ENCODE results near the gene ZNF287. TPM values are rescaled to one million over a fixed set of nuclear protein-coding genes. Genes with fewer than 3 reads are reported as not detected.
"Not testable (repeated sequence)": the region's sequence is repeated elsewhere in the genome, so short reads cannot be mapped to it uniquely, and the experiment has no call there.

ZNF287 gene
- total RNA-seq, 1 donor from 2014 or later = 5.7 TPM

- H3K27ac ChIP-seq (ENCODE audit: low read depth, low read length) = no peak overlapping the region
- H3K9ac ChIP-seq (ENCODE audit: low read depth in 1 of 3, low read length in 3 of 3) = no peak overlapping the region
- no peak overlapping the region for H3K4me3 ChIP-seq (ENCODE audit: low read length in 3 of 3)
- no peaks in the 10 kb centered on the region for H3K9me3 ChIP-seq (ENCODE audit: control insufficient read depth in 3 of 3, low read length in 3 of 3)
- H3K4me1 ChIP-seq (ENCODE audit: control insufficient read depth in 3 of 3, insufficient read depth in 3 of 3, low read length in 3 of 3) = peaks cover 1 to 8% (median 4%) of the 10 kb centered on the region in 3 donors
- H3K36me3 ChIP-seq (ENCODE audit: control insufficient read depth in 3 of 3, insufficient read depth in 3 of 3, low read length in 3 of 3) = no peaks in the 10 kb centered on the region
- H3K27me3 ChIP-seq (ENCODE audit: control insufficient read depth in 3 of 3, insufficient read depth in 3 of 3, low read length in 3 of 3) = peaks cover 0 to 2% (median 0%) of the 10 kb centered on the region in 3 donors
Observed at GRCh38 chr17:16573466-16573865, 4.5 kb upstream of the ZNF287 start.

GRCh38 chr17:16569358-16569712 lies 331 bp upstream of the ZNF287 start:
- Histone ChIP-seq H3K27me3 (ENCODE audit: control insufficient read depth in 3 of 3, insufficient read depth in 3 of 3, low read length in 3 of 3) (peaks cover 0 to 2% (median 0%) of the 10 kb centered on the region in 3 donors), H3K36me3 (ENCODE audit: control insufficient read depth in 3 of 3, insufficient read depth in 3 of 3, low read length in 3 of 3) (peaks cover 0 to 4% (median 3%) of the 10 kb centered on the region in 3 donors), H3K4me1 (ENCODE audit: control insufficient read depth in 3 of 3, insufficient read depth in 3 of 3, low read length in 3 of 3) (peaks cover 5 to 12% (median 8%) of the 10 kb centered on the region in 3 donors), H3K9ac (ENCODE audit: low read depth in 1 of 3, low read length in 3 of 3) (no peak overlapping the region), H3K27ac (ENCODE audit: low read depth, low read length) (no peak overlapping the region), H3K4me3 (ENCODE audit: low read length in 3 of 3) (peak overlapping the region; percentile 74 to 92 (median 87)), H3K9me3 (ENCODE audit: control insufficient read depth in 3 of 3, low read length in 3 of 3) (no peaks in the 10 kb centered on the region)

- Histone ChIP-seq H3K27ac (ENCODE audit: low read depth, low read length) (no peak overlapping the region), H3K27me3 (ENCODE audit: control insufficient read depth in 3 of 3, insufficient read depth in 3 of 3, low read length in 3 of 3) (no peaks in the 10 kb centered on the region), H3K9ac (ENCODE audit: low read depth in 1 of 3, low read length in 3 of 3) (no peak overlapping the region), H3K4me3 (ENCODE audit: low read length in 3 of 3) (peak overlapping the region in 1 of 3 donors; percentile 28), H3K9me3 (ENCODE audit: control insufficient read depth in 3 of 3, low read length in 3 of 3) (peaks cover 23 to 44% (median 25%) of the 10 kb centered on the region in 3 donors), H3K36me3 (ENCODE audit: control insufficient read depth in 3 of 3, insufficient read depth in 3 of 3, low read length in 3 of 3) (peaks cover 27 to 47% (median 42%) of the 10 kb centered on the region in 3 donors), H3K4me1 (ENCODE audit: control insufficient read depth in 3 of 3, insufficient read depth in 3 of 3, low read length in 3 of 3) (no peaks in the 10 kb centered on the region)
Observed at GRCh38 chr17:16552637-16553045, 16.4 kb downstream of the ZNF287 start.

- peak overlapping the region in 1 of 3 donors; percentile 39 for H3K4me3 ChIP-seq (ENCODE audit: low read length in 3 of 3)
- H3K4me1 ChIP-seq (ENCODE audit: control insufficient read depth in 3 of 3, insufficient read depth in 3 of 3, low read length in 3 of 3) = no peaks in the 10 kb centered on the region
- H3K27me3 ChIP-seq (ENCODE audit: control insufficient read depth in 3 of 3, insufficient read depth in 3 of 3, low read length in 3 of 3) = no peaks in the 10 kb centered on the region
- no peak overlapping the region for H3K27ac ChIP-seq (ENCODE audit: low read depth, low read length)
- H3K36me3 ChIP-seq (ENCODE audit: control insufficient read depth in 3 of 3, insufficient read depth in 3 of 3, low read length in 3 of 3) = peaks cover 22 to 41% (median 36%) of the 10 kb centered on the region in 3 donors
- no peak overlapping the region for H3K9ac ChIP-seq (ENCODE audit: low read depth in 1 of 3, low read length in 3 of 3)
- peaks cover 23 to 44% (median 25%) of the 10 kb centered on the region in 3 donors for H3K9me3 ChIP-seq (ENCODE audit: control insufficient read depth in 3 of 3, low read length in 3 of 3)
Observed at GRCh38 chr17:16551878-16552636, 16.9 kb downstream of the ZNF287 start.

- Histone ChIP-seq H3K36me3 (ENCODE audit: control insufficient read depth in 3 of 3, insufficient read depth in 3 of 3, low read length in 3 of 3) (peaks cover 0 to 2% (median 0%) of the 10 kb centered on the region in 3 donors), H3K9ac (ENCODE audit: low read depth in 1 of 3, low read length in 3 of 3) (no peak overlapping the region), H3K27ac (ENCODE audit: low read depth, low read length) (no peak overlapping the region)
Observed at GRCh38 chr17:16537130-16537458, 31.9 kb downstream of the ZNF287 start.

GRCh38 chr17:16534236-16534635 lies 34.8 kb downstream of the ZNF287 start:
- Histone ChIP-seq H3K9me3 (ENCODE audit: control insufficient read depth in 3 of 3, low read length in 3 of 3) (peaks cover 0 to 2% (median 0%) of the 10 kb centered on the region in 3 donors), H3K36me3 (ENCODE audit: control insufficient read depth in 3 of 3, insufficient read depth in 3 of 3, low read length in 3 of 3) (peaks cover 0 to 2% (median 0%) of the 10 kb centered on the region in 3 donors), H3K27me3 (ENCODE audit: control insufficient read depth in 3 of 3, insufficient read depth in 3 of 3, low read length in 3 of 3) (peaks cover 0 to 3% (median 0%) of the 10 kb centered on the region in 3 donors), H3K9ac (ENCODE audit: low read depth in 1 of 3, low read length in 3 of 3) (no peak overlapping the region), H3K27ac (ENCODE audit: low read depth, low read length) (no peak overlapping the region), H3K4me3 (ENCODE audit: low read length in 3 of 3) (no peak overlapping the region), H3K4me1 (ENCODE audit: control insufficient read depth in 3 of 3, insufficient read depth in 3 of 3, low read length in 3 of 3) (peaks cover 0 to 4% (median 3%) of the 10 kb centered on the region in 3 donors)

More at GRCh38 chr17:16537130-16537458, 31.9 kb downstream of the ZNF287 start:
- Histone ChIP-seq H3K4me1 (ENCODE audit: control insufficient read depth in 3 of 3, insufficient read depth in 3 of 3, low read length in 3 of 3) (peaks cover 0 to 4% (median 3%) of the 10 kb centered on the region in 3 donors), H3K27me3 (ENCODE audit: control insufficient read depth in 3 of 3, insufficient read depth in 3 of 3, low read length in 3 of 3) (no peaks in the 10 kb centered on the region), H3K9me3 (ENCODE audit: control insufficient read depth in 3 of 3, low read length in 3 of 3) (peaks cover 0 to 2% (median 0%) of the 10 kb centered on the region in 3 donors), H3K4me3 (ENCODE audit: low read length in 3 of 3) (no peak overlapping the region)

GRCh38 chr17:16529906-16530305 lies 39.1 kb downstream of the ZNF287 start:
- Histone ChIP-seq H3K27ac (ENCODE audit: low read depth, low read length) (no peak overlapping the region), H3K4me1 (ENCODE audit: control insufficient read depth in 3 of 3, insufficient read depth in 3 of 3, low read length in 3 of 3) (no peaks in the 10 kb centered on the region), H3K9ac (ENCODE audit: low read depth in 1 of 3, low read length in 3 of 3) (no peak overlapping the region), H3K4me3 (ENCODE audit: low read length in 3 of 3) (no peak overlapping the region), H3K9me3 (ENCODE audit: control insufficient read depth in 3 of 3, low read length in 3 of 3) (no peaks in the 10 kb centered on the region), H3K27me3 (ENCODE audit: control insufficient read depth in 3 of 3, insufficient read depth in 3 of 3, low read length in 3 of 3) (peaks cover 3 to 10% (median 9%) of the 10 kb centered on the region in 3 donors), H3K36me3 (ENCODE audit: control insufficient read depth in 3 of 3, insufficient read depth in 3 of 3, low read length in 3 of 3) (no peaks in the 10 kb centered on the region)

- H3K9me3 ChIP-seq (ENCODE audit: control insufficient read depth in 3 of 3, low read length in 3 of 3) = no peaks in the 10 kb centered on the region
- peaks cover 3 to 10% (median 9%) of the 10 kb centered on the region in 3 donors for H3K27me3 ChIP-seq (ENCODE audit: control insufficient read depth in 3 of 3, insufficient read depth in 3 of 3, low read length in 3 of 3)
- H3K36me3 ChIP-seq (ENCODE audit: control insufficient read depth in 3 of 3, insufficient read depth in 3 of 3, low read length in 3 of 3) = no peaks in the 10 kb centered on the region
- H3K4me3 ChIP-seq (ENCODE audit: low read length in 3 of 3) = no peak overlapping the region
- H3K4me1 ChIP-seq (ENCODE audit: control insufficient read depth in 3 of 3, insufficient read depth in 3 of 3, low read length in 3 of 3) = no peaks in the 10 kb centered on the region
- H3K9ac ChIP-seq (ENCODE audit: low read depth in 1 of 3, low read length in 3 of 3) = no peak overlapping the region
- no peak overlapping the region for H3K27ac ChIP-seq (ENCODE audit: low read depth, low read length)
Observed at GRCh38 chr17:16527298-16527697, 41.7 kb downstream of the ZNF287 start.

GRCh38 chr17:16525556-16525955 lies 43.4 kb downstream of the ZNF287 start:
- not testable (repeated sequence) for H3K27ac ChIP-seq (ENCODE audit: low read depth, low read length); H3K9me3 ChIP-seq (ENCODE audit: control insufficient read depth in 3 of 3, low read length in 3 of 3); H3K9ac ChIP-seq (ENCODE audit: low read depth in 1 of 3, low read length in 3 of 3); H3K4me1 ChIP-seq (ENCODE audit: control insufficient read depth in 3 of 3, insufficient read depth in 3 of 3, low read length in 3 of 3); H3K36me3 ChIP-seq (ENCODE audit: control insufficient read depth in 3 of 3, insufficient read depth in 3 of 3, low read length in 3 of 3); H3K4me3 ChIP-seq (ENCODE audit: low read length in 3 of 3)
- H3K27me3 ChIP-seq (ENCODE audit: control insufficient read depth in 3 of 3, insufficient read depth in 3 of 3, low read length in 3 of 3) = peaks cover 6 to 10% (median 9%) of the 10 kb centered on the region in 3 donors

GRCh38 chr17:16521070-16521727 lies 47.8 kb downstream of the ZNF287 start:
- H3K27me3 ChIP-seq (ENCODE audit: control insufficient read depth in 3 of 3, insufficient read depth in 3 of 3, low read length in 3 of 3) = peaks cover 0 to 12% (median 4%) of the 10 kb centered on the region in 3 donors
- H3K9me3 ChIP-seq (ENCODE audit: control insufficient read depth in 3 of 3, low read length in 3 of 3) = no peaks in the 10 kb centered on the region
- peak overlapping the region in 1 of 3 donors; percentile 16 for H3K9ac ChIP-seq (ENCODE audit: low read depth in 1 of 3, low read length in 3 of 3)
- no peak overlapping the region for H3K27ac ChIP-seq (ENCODE audit: low read depth, low read length)
- H3K36me3 ChIP-seq (ENCODE audit: control insufficient read depth in 3 of 3, insufficient read depth in 3 of 3, low read length in 3 of 3) = no peaks in the 10 kb centered on the region
- H3K4me3 ChIP-seq (ENCODE audit: low read length in 3 of 3) = no peak overlapping the region
- H3K4me1 ChIP-seq (ENCODE audit: control insufficient read depth in 3 of 3, insufficient read depth in 3 of 3, low read length in 3 of 3) = peaks cover 4 to 8% (median 6%) of the 10 kb centered on the region in 3 donors
